KOPT-K1 (cell line): ENCODE results near the gene STN1.

Source experiments
- H3K27ac ChIP-seq: fragments of 200-600 bp; sonication (generic); 2 replicates; pipeline ENCODE4 v1.5.1; 2016; ENCODE audit warnings: antibody characterized with exemption, mild to moderate bottlenecking, low read depth, low read length; ENCODE audit not compliant: poor library complexity, severe bottlenecking
- H3K36me3 ChIP-seq: fragments of 200-600 bp; sonication (generic); 2 replicates; pipeline ENCODE4 v1.5.1; 2017; ENCODE audit warnings: antibody characterized with exemption, mild to moderate bottlenecking, low read length, moderate library complexity; ENCODE audit not compliant: insufficient read depth
- H3K9me3 ChIP-seq: fragments of 200-600 bp; sonication (generic); 2 replicates; pipeline ENCODE4 v1.5.1; 2017; ENCODE audit warnings: antibody characterized with exemption, low read length, mild to moderate bottlenecking; ENCODE audit not compliant: insufficient read depth, poor library complexity, severe bottlenecking

The STN1 gene

GRCh38 chr10:103840740-103841070 lies 77.3 kb downstream of the STN1 start:
- Histone ChIP-seq H3K36me3 (no peaks in the 10 kb centered on the region), H3K27ac (no peak overlapping the region), H3K9me3 (no peaks in the 10 kb centered on the region)

GRCh38 chr10:103839872-103840739 lies 77.9 kb downstream of the STN1 start:
- H3K9me3 ChIP-seq: no peaks in the 10 kb centered on the region
- H3K27ac ChIP-seq: no peak overlapping the region
- no peaks in the 10 kb centered on the region for H3K36me3 ChIP-seq

- Histone ChIP-seq H3K9me3 (no peaks in the 10 kb centered on the region), H3K27ac (no peak overlapping the region), H3K36me3 (no peaks in the 10 kb centered on the region)
These were observed 78.5 kb downstream of the STN1 start for GRCh38 chr10:103839519-103839871.

GRCh38 chr10:103838862-103839518 lies 79.0 kb downstream of the STN1 start:
- no peaks in the 10 kb centered on the region for H3K9me3 ChIP-seq
- H3K36me3 ChIP-seq: no peaks in the 10 kb centered on the region
- H3K27ac ChIP-seq: no peak overlapping the region

- H3K27ac ChIP-seq: no peak overlapping the region
- peaks cover 1% of the 10 kb centered on the region for H3K9me3 ChIP-seq
- no peaks in the 10 kb centered on the region for H3K36me3 ChIP-seq
These were observed 80.0 kb downstream of the STN1 start for GRCh38 chr10:103838070-103838395.

GRCh38 chr10:103837370-103838069 lies 80.5 kb downstream of the STN1 start:
- Histone ChIP-seq H3K36me3 (no peaks in the 10 kb centered on the region), H3K9me3 (peaks cover 6% of the 10 kb centered on the region), H3K27ac (no peak overlapping the region)

GRCh38 chr10:103836861-103837260 lies 81.1 kb downstream of the STN1 start:
- H3K36me3 ChIP-seq: no peaks in the 10 kb centered on the region
- no peak overlapping the region for H3K27ac ChIP-seq
- peaks cover 6% of the 10 kb centered on the region for H3K9me3 ChIP-seq

- peaks cover 6% of the 10 kb centered on the region for H3K9me3 ChIP-seq
- H3K36me3 ChIP-seq: no peaks in the 10 kb centered on the region
- no peak overlapping the region for H3K27ac ChIP-seq
These were observed 81.7 kb downstream of the STN1 start for GRCh38 chr10:103836273-103836672.

GRCh38 chr10:103835096-103836050 lies 82.6 kb downstream of the STN1 start:
- peaks cover 6% of the 10 kb centered on the region for H3K9me3 ChIP-seq
- no peaks in the 10 kb centered on the region for H3K36me3 ChIP-seq
- no peak overlapping the region for H3K27ac ChIP-seq

- Histone ChIP-seq H3K9me3 (peaks cover 6% of the 10 kb centered on the region), H3K27ac (no peak overlapping the region), H3K36me3 (no peaks in the 10 kb centered on the region)
These were observed 83.4 kb downstream of the STN1 start for GRCh38 chr10:103834436-103835095.

- Histone ChIP-seq H3K36me3 (no peaks in the 10 kb centered on the region), H3K9me3 (peaks cover 6% of the 10 kb centered on the region), H3K27ac (no peak overlapping the region)
These were observed 84.1 kb downstream of the STN1 start for GRCh38 chr10:103833731-103834365.

- H3K27ac ChIP-seq: no peak overlapping the region
- H3K9me3 ChIP-seq: peaks cover 6% of the 10 kb centered on the region
- H3K36me3 ChIP-seq: no peaks in the 10 kb centered on the region
These were observed 85.2 kb downstream of the STN1 start for GRCh38 chr10:103832806-103833205.
